GM12864 (cell line): ENCODE results near the gene TPPP.

Source experiments
- DNase-seq: peaks from one replicate; pipeline ENCODE4 v3.0.0-alpha.2; 2011; ENCODE audit warnings: low read depth
- H3K4me3 ChIP-seq: 2 replicates; pipeline ENCODE4 v1.5.1; 2011; ENCODE audit warnings: mild to moderate bottlenecking, low read depth, low read length, control low read depth
- TF ChIP-seq, protein P1 (sequence below): IDR thresholded peaks from 2 replicates; pipeline ENCODE4 v1.5.1; 2011; ENCODE audit warnings: low read depth, mild to moderate bottlenecking, moderate library complexity, low read length, control low read depth, inconsistent platforms; ENCODE audit errors: missing control alignments

Gene TPPP

DNA sequence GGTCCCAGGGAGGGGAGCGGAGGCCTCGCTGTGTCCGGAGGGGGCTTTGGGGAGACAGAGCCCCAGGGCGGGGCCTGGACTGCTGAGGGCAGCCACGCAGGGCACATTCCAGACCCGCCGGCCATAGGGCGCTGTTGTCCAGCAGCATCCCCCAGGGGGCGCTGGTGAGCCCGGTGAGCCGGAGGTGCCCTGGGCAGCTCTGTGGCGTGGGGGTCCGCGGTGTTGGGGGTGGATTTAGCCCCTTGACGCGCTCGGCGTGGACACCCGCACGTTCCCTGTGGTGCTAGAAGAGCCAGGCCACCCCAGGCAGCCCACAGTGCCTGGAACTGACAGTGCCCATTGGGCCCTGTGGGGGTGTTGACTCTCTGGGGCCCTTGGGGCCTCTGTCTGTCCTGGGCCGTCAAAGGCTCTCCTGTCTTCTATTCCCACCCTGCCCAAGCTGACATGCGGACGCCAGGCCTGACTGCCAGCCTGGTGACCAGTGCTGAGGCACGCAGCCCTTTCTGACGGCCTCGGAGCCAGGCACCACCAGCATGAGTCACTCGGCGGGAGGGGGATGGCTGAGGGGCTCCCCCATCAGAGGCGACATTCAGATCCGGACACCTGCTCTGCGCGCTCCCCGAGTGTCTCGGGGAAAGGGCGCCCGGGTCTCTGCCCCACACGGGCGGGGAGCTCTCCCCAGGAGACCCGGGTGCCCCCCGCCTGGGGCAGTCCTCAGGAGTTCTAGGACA lies 23.9 kb downstream of the TPPP start:
- TF ChIP-seq, protein P1, sequence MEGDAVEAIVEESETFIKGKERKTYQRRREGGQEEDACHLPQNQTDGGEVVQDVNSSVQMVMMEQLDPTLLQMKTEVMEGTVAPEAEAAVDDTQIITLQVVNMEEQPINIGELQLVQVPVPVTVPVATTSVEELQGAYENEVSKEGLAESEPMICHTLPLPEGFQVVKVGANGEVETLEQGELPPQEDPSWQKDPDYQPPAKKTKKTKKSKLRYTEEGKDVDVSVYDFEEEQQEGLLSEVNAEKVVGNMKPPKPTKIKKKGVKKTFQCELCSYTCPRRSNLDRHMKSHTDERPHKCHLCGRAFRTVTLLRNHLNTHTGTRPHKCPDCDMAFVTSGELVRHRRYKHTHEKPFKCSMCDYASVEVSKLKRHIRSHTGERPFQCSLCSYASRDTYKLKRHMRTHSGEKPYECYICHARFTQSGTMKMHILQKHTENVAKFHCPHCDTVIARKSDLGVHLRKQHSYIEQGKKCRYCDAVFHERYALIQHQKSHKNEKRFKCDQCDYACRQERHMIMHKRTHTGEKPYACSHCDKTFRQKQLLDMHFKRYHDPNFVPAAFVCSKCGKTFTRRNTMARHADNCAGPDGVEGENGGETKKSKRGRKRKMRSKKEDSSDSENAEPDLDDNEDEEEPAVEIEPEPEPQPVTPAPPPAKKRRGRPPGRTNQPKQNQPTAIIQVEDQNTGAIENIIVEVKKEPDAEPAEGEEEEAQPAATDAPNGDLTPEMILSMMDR: peak; percentile 77
- DNase-seq: no peak
- H3K4me3 ChIP-seq: no peak overlapping the region

DNA sequence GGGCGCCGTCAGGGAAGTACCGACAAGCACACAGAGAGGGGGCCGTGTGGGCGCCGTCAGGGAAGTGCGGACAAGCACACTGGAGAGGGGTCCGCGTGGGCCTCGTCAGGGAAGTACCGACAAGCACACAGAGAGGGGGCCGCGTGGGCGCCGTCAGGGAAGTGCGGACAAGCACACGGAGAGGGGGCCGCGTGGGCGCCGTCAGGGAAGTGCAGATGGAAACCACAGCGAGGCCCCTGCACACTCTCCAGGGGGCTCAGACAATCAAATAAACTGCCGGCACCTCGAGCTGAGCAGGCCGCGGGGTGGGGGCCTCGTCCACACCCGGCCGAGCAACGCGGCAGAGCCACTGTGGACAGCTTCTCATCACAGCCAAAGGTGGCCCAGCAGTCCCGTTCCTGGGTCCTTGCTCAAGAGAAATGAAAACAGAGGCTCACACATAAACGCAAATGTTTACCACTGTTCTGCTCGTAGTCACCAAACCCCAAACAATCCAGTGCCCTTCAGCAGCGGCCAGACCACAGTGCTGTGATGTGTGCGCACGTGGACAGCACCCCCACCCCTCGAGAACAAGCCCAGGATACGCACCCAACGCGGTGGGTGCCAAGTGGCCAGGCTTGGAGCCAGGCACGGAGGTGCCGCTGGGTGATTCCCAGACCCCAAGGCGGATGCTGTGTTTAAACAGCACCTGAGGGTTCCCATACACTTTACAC lies 24.7 kb downstream of the TPPP start:
- H3K4me3 ChIP-seq: no peak overlapping the region
- TF ChIP-seq, protein P1: no peak
- no peak for DNase-seq

DNA sequence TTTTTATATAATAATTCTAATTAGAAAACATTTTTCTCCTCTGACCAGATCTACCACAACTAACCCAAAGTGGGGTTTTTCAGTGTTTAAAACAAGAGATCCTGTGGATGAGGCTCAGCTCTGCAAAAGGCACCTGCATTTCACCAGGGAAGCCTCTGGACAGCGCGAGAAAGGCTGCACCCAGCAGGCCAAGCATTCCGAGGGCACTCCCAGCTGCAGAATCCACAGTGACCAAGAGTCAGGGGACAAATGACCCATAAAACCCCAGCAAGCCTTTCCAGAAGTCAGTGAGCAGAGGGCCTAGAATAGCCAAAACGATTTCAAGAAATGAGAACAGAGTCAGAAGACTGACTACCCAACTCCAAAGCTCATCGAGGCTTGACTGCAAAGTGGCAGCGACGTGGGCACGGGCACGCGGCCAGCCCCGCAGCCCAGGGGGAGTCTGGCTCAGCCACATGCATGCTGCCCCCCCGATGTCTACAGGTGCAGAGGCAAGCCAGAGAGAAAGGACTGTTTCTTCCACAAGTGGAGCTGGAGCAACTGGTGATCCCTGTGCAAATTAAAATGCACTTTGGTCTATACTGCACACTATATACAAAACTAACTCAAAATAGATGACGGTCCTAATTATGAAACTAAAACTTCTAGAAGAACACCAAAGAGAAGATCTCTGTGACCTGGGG lies 26.2 kb downstream of the TPPP start:
- no peak for DNase-seq
- TF ChIP-seq, protein P1: no peak
- H3K4me3 ChIP-seq: no peak overlapping the region

DNA sequence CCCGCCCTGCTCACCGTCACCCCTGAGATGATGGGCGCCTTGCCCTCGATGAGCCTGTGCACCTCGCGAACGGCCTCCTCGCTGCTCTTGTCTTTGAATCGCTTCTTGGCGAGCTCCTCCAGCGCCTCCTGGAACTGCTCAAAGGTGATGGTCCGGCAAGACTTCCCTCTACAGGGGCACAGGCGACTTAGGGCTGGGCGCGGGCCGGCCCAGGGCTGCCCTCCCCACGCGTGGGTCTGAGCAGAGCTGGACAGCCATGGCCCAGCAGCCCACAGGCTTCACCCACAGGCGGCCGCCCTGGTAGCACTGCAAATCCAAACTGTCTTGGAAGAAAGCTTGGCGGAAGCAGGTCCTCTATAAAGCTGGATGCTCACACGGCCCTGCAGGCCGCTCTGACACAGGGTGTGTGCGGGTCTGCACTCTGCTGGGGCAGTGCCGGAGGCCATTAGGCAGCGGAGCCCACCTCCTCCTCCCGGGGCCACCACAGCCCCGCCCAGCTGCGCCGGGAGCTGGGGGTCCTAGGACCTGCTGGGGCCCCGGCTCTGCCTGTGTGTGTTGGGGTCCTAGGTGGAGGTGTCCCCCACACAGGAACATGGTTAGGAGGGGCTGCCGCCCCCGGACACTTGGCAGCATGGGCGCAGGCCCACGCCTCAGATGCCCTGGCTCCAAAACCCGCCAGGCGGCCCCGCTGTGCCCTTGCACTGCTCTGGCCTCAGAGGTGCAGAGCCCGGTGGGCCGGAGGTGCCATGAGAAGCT lies 27.0 kb downstream of the TPPP start:
- TF ChIP-seq, protein P1: no peak
- DNase-seq: no peak
- H3K4me3 ChIP-seq: no peak overlapping the region

DNA sequence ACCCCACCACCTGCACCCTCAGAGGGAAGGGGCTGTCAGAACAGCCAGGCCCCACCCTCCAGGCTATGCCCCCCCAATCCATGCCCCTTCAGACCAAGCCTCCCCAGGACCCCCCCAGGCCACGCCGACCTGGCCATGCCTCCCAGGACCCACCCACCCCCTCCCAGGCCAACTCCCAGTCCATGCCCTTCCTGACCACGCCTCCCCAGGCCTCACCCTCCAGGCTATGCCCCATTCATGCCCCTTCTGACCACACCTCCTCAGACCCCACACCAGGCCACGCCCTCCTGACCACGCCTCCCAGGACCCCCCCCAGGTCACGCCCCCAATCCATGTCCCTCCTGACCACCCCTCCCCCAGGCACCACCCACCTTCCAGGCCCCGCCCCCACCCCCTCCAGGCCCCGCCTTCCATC lies 27.6 kb downstream of the TPPP start:
- DNase-seq: no peak
- H3K4me3 ChIP-seq: no peak overlapping the region
- TF ChIP-seq, protein P1: no peak

DNA sequence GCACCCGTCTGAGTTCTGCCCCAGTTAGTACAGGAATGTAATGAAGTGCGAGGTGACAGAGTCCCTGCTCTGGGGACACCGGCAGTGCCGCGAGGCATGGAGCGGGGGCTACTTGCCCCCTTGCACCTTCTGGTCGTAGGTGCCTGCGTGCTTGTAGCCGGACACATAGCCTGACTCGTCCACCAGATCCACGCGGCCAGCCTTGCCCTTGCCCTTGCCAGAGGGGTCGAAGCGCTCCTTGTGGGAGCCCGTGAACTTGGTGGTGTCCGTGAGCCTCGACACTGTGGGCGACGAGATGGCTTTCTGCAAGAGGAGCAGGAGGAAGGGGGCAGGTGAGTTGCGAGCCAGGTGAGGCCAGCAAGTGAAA lies 28.2 kb downstream of the TPPP start:
- DNase-seq: no peak
- H3K4me3 ChIP-seq: no peak overlapping the region

More for the DNA sequence above, 28.2 kb downstream of the TPPP start:
- TF ChIP-seq, protein P1: no peak
